HG02759 (cell line): ENCODE results near the gene LPP.

ENCODE experiments used
- ATAC-seq: cut with Tn5 transposase; IDR thresholded peaks from one replicate; pipeline ENCODE4 v1.9.1; 2021; ENCODE audit warnings: mild to moderate bottlenecking, moderate library complexity; ENCODE audit not compliant: unreplicated experiment

LPP gene

DNA sequence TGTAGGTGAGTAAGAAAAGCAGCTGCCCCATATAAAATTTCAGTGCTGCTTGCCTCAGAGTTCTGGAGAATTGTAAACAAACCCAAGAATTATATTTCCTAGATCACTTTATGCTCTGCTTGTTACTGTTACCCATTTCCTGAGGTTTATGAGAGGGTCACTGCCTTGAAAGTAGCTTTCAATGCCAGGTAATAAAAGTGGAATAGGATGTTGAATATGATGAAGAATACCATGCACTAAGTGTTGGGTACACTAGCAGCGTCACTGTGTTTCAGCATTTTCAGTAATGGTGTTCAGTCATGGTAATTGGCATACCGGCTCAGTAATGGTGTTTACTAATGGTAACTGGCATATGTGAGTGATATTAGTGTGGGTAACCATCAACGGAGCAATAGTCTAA, 568.0 kb downstream of the LPP start:
- no peak for ATAC-seq

DNA sequence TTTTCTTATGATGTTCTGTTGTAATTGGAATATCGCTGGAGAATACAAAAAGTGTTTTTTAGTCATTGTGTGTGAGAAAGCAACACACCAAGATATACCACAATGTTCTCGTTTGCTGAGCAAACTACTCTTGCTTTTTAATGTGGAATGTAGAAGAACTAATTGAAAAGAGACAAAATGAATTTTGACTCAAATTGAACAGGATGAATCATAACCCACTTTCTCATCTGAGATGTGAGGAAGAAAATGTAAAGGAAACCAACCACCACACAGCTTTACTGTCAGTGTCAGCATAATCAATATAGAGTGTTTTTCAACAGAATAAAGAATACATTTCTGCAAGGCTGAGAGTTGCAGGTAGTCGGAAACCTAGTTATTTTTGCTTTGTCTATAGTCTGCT, 569.0 kb downstream of the LPP start:
- ATAC-seq, result no peak

GRCh38 chr3:188727052-188727451, 573.1 kb downstream of the LPP start:
- no peak for ATAC-seq

DNA sequence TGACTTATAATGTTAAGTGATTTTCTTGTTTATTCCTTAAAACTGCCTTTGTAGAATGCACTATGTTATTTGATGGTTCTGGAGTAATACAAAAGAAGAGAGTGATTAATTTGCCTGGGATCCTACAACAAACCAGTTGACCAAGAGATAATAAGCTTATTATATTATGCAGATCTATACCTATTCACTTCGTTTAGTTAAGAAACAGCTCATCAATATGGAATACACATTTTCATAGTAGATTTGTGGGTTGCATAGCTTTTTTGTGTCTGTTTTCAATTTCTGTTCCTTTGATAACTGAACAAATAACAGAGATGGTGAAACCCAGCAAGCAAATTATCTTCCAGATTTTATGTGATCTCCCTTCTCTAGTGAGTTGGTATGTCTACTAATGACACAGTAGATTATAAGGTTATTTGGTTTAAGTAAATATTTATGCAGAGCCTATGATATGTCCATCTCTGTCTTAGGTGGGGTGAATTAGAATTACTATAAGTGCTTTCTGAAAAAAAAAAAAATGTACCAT, 574.5 kb downstream of the LPP start:
- ATAC-seq, result no peak

GRCh38 chr3:188729422-188729821, 575.5 kb downstream of the LPP start:
- ATAC-seq, result no peak

- ATAC-seq, result no peak
Measured at GRCh38 chr3:188734395-188734794, 580.4 kb downstream of the LPP start.

DNA sequence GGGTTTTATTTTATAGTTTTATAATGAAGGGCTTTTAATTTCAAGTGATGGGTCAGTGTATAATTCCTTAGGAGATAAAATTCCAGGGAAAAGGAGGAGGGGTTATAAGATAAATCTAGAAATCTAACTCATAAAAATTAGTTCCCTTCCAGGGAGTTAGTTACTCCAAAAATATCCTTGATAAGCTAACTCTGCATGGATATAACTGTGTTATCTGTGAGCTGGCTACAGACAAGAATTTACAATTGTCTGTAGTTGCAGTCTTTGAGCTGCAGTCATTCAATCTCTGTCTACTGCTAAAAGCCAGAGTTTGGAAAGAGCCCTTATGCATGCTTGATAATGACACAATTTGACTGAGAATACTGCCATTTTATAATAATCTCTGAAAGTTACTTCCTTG, 585.6 kb downstream of the LPP start:
- ATAC-seq, result no peak

DNA sequence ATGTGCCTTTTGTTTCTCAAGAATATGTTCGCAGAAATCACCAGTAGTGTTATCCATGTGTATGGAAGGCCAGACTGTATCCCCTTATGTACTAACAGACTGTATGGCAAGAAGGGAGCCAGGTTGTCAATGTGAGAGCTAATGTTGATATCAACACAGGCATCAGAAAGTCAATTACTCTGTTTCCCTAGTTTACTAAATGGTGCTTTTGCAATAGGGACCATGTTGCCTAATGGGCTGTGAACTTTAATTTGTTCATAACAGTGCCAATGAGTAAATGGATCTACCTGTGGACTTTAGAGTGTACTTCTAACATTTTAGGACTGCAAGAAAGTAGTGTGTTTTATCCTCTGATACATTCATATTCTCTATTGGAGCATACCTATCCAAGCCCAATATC, 586.1 kb downstream of the LPP start:
- ATAC-seq, result no peak

- ATAC-seq, result no peak
Measured at GRCh38 chr3:188742755-188743550, 589.0 kb downstream of the LPP start.

GRCh38 chr3:188744166-188744565, 590.2 kb downstream of the LPP start:
- ATAC-seq, result no peak

- no peak for ATAC-seq
Measured at GRCh38 chr3:188745031-188745430, 591.1 kb downstream of the LPP start.

- no peak for ATAC-seq
Measured at GRCh38 chr3:188746291-188746783, 592.4 kb downstream of the LPP start.

DNA sequence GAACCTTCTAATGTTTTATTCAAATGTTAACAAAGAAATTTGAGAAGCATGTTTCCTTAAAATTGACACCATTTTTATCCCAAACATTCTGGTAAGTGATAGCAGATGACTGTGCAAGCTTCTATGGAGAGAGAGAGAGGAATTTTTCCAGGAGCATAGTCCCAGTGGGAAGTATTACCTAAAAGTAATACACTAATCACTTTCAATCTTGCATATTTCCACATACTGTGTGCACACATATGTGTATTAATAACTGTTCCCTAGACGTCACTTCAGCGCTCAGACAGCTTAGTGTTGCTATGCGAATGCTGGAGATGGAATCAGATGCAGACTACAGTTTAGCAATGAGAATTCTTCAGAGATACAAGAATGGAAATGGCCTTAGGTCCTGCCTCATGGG, 593.5 kb downstream of the LPP start:
- no peak for ATAC-seq

DNA sequence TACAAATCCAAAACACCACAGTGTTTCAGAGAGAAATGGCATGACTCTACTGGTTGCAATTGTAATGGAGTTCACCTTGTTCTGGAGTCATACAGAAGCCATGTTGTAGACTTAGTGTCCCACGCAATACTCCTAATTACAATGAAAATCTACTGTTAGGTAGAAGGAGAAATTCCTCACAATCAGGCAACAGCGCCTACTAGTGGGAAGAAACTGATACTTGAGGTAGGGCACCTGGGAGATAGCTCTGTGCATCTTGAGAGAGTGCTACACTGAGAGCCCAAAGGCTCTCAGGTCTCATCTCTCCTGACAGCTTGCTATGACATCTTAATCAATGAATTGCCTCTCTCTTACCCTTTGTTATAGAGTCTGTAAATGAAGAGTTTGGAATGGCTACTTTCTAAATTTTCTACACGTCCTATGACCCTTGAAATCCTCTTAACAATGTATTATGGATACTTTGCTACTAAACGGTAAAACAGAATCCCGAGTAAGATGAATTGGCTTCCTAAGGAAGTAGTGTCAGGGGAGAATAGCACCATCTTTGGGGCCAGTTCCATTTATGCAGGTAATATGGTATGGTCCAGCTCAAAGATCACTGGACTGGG, 595.2 kb downstream of the LPP start:
- no peak for ATAC-seq

DNA sequence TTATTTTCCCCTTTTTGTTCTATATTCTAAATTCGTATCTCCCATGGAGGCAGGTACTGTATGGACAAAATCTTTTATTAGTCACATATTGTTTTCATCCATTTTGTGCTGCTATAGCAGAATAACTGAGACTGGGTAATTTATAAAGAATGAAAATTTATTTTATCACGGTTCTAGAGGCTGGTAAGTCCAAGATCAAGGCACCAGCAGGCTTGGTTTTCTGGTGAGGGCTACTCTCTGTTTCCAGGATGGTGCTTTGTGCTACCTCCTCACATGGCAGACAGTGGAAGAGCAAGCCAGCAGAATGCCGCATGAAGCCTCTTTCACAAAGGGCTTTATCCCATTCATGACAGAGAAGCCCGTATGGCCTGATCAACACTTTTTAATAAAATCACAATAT, 595.9 kb downstream of the LPP start:
- ATAC-seq, result no peak

GRCh38 chr3:188750617-188751016, 596.7 kb downstream of the LPP start:
- no peak for ATAC-seq

DNA sequence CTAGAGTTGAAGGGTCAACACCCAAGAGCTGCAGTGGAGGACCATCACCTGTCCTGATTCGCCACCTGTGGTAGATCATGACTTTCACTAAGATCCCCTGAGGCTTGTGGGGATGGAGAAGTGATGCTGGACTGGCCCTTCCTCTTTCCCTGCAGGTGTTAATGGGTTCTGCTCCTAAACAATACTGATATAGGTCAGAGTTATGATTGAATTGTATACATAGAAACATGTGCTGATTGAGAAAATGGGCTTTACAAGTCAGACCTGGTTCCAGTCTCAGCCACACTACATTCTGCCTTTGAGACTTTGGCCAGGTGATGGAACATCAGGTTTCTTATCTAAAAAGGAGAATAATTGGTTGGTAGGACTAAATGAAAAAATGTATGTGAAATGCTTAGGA, 598.9 kb downstream of the LPP start:
- ATAC-seq, result peak; percentile 16

DNA sequence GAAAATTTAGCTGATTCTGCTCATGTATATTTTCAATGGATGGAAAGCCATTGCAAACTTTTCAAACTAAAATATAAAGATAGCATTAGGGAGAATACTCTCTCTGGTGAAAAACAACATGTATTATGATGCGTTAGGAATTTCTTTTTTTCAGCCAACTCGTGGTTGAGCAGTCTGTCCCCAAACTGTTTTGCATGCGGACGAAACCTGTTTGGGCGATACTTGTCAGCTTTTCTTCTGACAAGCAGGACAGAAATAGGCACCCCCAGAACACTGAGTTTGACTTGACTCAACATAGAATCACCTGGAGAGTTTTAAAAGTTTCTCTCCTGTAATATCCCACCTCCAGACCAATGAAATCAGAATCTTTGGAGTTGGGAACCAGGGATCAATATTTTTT, 600.3 kb downstream of the LPP start:
- ATAC-seq, result peak; percentile 52

DNA sequence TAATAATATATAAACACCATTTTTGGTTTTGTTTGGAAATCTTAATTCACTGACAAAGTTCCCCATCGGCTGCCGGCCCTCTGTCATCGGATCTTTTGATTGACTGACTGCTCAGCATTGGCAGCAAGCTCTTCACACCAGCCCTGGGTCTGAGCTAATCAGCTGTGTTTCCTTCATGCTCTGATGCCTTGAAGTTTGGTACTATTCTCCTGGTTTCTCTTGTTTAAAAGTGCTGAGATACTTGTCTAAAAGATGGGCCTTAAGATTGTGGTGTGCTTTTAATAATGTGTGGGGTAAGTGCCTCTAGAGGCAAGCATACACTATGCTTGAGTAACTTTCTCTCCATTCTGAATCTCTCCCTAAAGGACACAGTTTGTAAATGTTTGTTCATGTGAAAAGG, 602.3 kb downstream of the LPP start:
- no peak for ATAC-seq

GRCh38 chr3:188759336-188760005, 605.5 kb downstream of the LPP start:
- no peak for ATAC-seq

DNA sequence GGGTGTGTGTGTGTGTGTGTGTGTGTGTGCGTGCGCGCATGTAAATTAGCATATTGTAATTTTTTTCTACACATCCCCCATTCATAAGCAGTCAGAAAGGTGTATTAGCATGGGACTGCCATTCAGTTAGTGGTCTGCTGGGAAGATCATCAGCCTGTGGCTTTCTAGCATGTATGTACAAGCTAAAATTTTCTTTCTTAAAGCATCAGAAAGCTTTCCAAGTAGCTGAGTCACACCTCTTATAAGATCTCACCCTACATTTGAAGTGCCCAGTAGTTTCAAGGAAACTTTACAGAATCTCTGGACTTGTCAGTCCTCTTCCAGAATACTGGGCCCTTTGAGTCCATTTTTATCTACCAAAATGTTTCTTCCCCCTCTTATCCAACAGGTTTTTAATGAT, 606.5 kb downstream of the LPP start:
- no peak for ATAC-seq

- no peak for ATAC-seq
Measured at GRCh38 chr3:188761439-188761838, 607.5 kb downstream of the LPP start.
